ENCODE results near the gene ZNF709. TPM values are rescaled to one million over a fixed set of nuclear protein-coding genes. Genes with fewer than 3 reads are reported as not detected.

Gene ZNF709
- total and polyA plus RNA-seq, 2 of the 13 experiments (the other 11 are each of a cell fraction or from before 2014, with no cell fraction given), result 1.5 to 3.9 TPM

GRCh38 chr19:12497032-12497431, 12.4 kb upstream of the ZNF709 start (continued):
- no peak for TF ChIP-seq NFAT5 (CRISPR knock-in tag; IDR thresholded peaks at IDR 0.05)
- TF ChIP-seq, protein P1, sequence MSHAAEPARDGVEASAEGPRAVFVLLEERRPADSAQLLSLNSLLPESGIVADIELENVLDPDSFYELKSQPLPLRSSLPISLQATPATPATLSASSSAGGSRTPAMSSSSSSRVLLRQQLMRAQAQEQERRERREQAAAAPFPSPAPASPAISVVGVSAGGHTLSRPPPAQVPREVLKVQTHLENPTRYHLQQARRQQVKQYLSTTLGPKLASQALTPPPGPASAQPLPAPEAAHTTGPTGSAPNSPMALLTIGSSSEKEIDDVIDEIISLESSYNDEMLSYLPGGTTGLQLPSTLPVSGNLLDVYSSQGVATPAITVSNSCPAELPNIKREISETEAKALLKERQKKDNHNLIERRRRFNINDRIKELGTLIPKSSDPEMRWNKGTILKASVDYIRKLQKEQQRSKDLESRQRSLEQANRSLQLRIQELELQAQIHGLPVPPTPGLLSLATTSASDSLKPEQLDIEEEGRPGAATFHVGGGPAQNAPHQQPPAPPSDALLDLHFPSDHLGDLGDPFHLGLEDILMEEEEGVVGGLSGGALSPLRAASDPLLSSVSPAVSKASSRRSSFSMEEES (CRISPR knock-in tag; IDR thresholded peaks at IDR 0.05), result no peak
- peak; percentile 21; the same call in 1 of the 2 replicates for TF ChIP-seq GATAD2A (CRISPR knock-in tag; IDR thresholded peaks at IDR 0.05)
- no peak for TF ChIP-seq ZNF30 (CRISPR knock-in tag; IDR thresholded peaks at IDR 0.05)
- no peak for TF ChIP-seq RELA (CRISPR knock-in tag; IDR thresholded peaks at IDR 0.05)

DNA sequence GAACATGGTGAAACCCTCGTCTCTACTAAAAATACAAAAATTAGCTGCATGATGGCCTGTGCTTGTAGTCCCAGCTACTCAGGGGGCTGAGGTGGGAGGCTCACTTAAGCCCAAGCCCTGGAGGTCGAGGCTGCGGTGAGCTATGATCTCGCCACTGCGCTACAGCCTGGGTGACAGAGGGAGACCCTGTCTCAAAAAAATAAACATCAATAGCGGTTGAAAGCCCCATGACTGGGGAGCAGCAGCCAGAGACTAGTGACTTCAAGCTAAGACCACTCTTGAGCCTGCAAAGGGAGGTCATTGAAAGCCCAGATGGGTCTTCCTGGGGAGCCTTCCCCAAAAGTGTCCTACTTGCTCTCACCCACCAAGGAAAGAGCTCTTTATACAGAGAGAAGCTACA, 11.9 kb upstream of the ZNF709 start:
- TF ChIP-seq YEATS2 (CRISPR knock-in tag; IDR thresholded peaks at IDR 0.05; ENCODE audit: borderline replicate concordance), result no peak
- TF ChIP-seq, protein P2, sequence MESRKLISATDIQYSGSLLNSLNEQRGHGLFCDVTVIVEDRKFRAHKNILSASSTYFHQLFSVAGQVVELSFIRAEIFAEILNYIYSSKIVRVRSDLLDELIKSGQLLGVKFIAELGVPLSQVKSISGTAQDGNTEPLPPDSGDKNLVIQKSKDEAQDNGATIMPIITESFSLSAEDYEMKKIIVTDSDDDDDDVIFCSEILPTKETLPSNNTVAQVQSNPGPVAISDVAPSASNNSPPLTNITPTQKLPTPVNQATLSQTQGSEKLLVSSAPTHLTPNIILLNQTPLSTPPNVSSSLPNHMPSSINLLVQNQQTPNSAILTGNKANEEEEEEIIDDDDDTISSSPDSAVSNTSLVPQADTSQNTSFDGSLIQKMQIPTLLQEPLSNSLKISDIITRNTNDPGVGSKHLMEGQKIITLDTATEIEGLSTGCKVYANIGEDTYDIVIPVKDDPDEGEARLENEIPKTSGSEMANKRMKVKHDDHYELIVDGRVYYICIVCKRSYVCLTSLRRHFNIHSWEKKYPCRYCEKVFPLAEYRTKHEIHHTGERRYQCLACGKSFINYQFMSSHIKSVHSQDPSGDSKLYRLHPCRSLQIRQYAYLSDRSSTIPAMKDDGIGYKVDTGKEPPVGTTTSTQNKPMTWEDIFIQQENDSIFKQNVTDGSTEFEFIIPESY (CRISPR knock-in tag; IDR thresholded peaks at IDR 0.05), result peak; percentile 57; the same call in 1 of the 2 replicates
- FAIRE-seq (no peak), DNase-seq (ENCODE audit: low spot score) (no peak), ATAC-seq (no peak)
- H3K9ac ChIP-seq (ENCODE audit: insufficient read depth, low read depth, low read length), result peak overlapping the region; percentile 25; the same call in 1 of the 2 replicates
- H3K9me3 ChIP-seq (ENCODE audit: low read length), result no peaks in the 10 kb centered on the region
- no peak overlapping the region for H2AFZ ChIP-seq (ENCODE audit: low read length)
- no TSS peak for BruUV-seq (replicated peaks)
- in situ Hi-C loops (cut with HindIII; ENCODE audit: extremely low pct_ligation_motif_present, low pct_unique_long_range_greater_than_20kb) (no loop called here), intact Hi-C loops (cut with micrococcal nuclease; ENCODE audit: unreplicated experiment) (loop anchor here (5.0 kb wide), 1 partner anchor 204 kb away; the partner anchor contains the start of gene ZNF44)
- no peaks in the 10 kb centered on the region; a peak in 1 of 5 replicates for H3K27me3 ChIP-seq (ENCODE audit: control insufficient read depth in 1 of 2, insufficient read depth in 2 of 2, low read length in 2 of 2)
- H3K4me1 ChIP-seq (ENCODE audit: insufficient read depth, low read length), result peaks cover 29% of the 10 kb centered on the region
- H3K27ac ChIP-seq (ENCODE audit: extremely low read length, insufficient read depth, low read length), result peak overlapping the region; percentile 54
- 81% methylated on average over 6 of the region's 6 CpGs for WGBS (ENCODE audit: low lambda C conversion rate)
- POLR2A ChIA-PET, result interaction anchor here (0.7 to 3.2 kb wide), 11 partner anchors 12 to 333 kb away, joined by 3 to 62 read pairs (median 4); partner anchors contain the start of genes ZNF136, ZNF443, ZNF490 and ZNF563
- CTCF ChIA-PET (ENCODE audit: low intra/inter-chr PET ratio, low total read pairs), result no interaction called here
- H3K4me3 ChIP-seq (replicated peaks in 1 of 3; ENCODE audit: insufficient read depth in 1 of 3, low read depth in 2 of 3, low read length in 3 of 3), result peak overlapping the region in 2 of 3 experiments; percentile 42 to 91; a peak in 3 of 6 replicates
- no peaks in the 10 kb centered on the region for H3K79me2 ChIP-seq (ENCODE audit: insufficient read depth, low read length)
- no peaks in the 10 kb centered on the region for H4K20me1 ChIP-seq (ENCODE audit: insufficient read depth, low read length)
- no peaks in the 10 kb centered on the region for H3K36me3 ChIP-seq (replicated peaks in 1 of 2; ENCODE audit: control insufficient read depth in 1 of 2, insufficient read depth in 2 of 2, low read length in 2 of 2)
- peak overlapping the region; percentile 91 for H3K4me2 ChIP-seq (ENCODE audit: low read depth, low read length)
